Activated T-cell treated with anti-CD3 and anti-CD28 coated beads, Interleukin-2, amount 50 U/mL, for 72 hours (primary cell): Measurements from ENCODE around the gene LIAS. TPM values are rescaled to one million over a fixed set of nuclear protein-coding genes. Genes with fewer than 3 reads are reported as not detected.
"Not testable (repeated sequence)": the region's sequence is repeated elsewhere in the genome, so short reads cannot be mapped to it uniquely, and the experiment has no call there.

ENCODE experiments used
- ATAC-seq, 2 donors: fragments of 150-1000 bp; cut with Tn5 transposase; replicated peaks in 1 of 2; 2 replicates each; pipeline ENCODE4 v1.10.0; 2021; ENCODE audit warnings: moderate library complexity in 2 of 2, mild to moderate bottlenecking in 1 of 2
- DNase-seq, 2 donors: peaks; one replicate each; pipeline ENCODE4 v3.0.0; 2021 to 2022; ENCODE audit warnings: mixed read lengths in 1 of 2
- H3K27ac Mint-ChIP-seq: one replicate; pipeline ENCODE4 v1.8.0; 2022; ENCODE audit warnings: mild to moderate bottlenecking, moderate library complexity, mixed read lengths
- H3K27me3 Mint-ChIP-seq: one replicate; pipeline ENCODE4 v1.8.0; 2022; ENCODE audit warnings: low read depth, mixed read lengths
- H3K36me3 Mint-ChIP-seq, 2 donors: one replicate each; pipeline ENCODE4 v1.8.0; 2022; ENCODE audit warnings: mixed read lengths in 2 of 2, mild to moderate bottlenecking in 1 of 2; ENCODE audit not compliant: insufficient read depth in 2 of 2
- H3K4me1 Mint-ChIP-seq: one replicate; pipeline ENCODE4 v1.8.0; 2022; ENCODE audit warnings: low read depth, mixed read lengths
- H3K4me3 Mint-ChIP-seq, 2 donors: one replicate each; pipeline ENCODE4 v1.8.0; 2022; ENCODE audit warnings: mild to moderate bottlenecking in 2 of 2, mixed read lengths in 2 of 2, moderate library complexity in 2 of 2
- H3K9me3 Mint-ChIP-seq, 2 donors: one replicate each; pipeline ENCODE4 v1.8.0; 2022; ENCODE audit warnings: mixed read lengths in 2 of 2
- total RNA-seq, 2 donors: library from RNA; stranded (reverse); gene quantifications; one replicate each; pipeline ENCODE4 v1.2.3, GENCODE V29; 2022

The LIAS gene
- 10 to 100 TPM; 28.3 to 39.5 TPM for total RNA-seq

DNA sequence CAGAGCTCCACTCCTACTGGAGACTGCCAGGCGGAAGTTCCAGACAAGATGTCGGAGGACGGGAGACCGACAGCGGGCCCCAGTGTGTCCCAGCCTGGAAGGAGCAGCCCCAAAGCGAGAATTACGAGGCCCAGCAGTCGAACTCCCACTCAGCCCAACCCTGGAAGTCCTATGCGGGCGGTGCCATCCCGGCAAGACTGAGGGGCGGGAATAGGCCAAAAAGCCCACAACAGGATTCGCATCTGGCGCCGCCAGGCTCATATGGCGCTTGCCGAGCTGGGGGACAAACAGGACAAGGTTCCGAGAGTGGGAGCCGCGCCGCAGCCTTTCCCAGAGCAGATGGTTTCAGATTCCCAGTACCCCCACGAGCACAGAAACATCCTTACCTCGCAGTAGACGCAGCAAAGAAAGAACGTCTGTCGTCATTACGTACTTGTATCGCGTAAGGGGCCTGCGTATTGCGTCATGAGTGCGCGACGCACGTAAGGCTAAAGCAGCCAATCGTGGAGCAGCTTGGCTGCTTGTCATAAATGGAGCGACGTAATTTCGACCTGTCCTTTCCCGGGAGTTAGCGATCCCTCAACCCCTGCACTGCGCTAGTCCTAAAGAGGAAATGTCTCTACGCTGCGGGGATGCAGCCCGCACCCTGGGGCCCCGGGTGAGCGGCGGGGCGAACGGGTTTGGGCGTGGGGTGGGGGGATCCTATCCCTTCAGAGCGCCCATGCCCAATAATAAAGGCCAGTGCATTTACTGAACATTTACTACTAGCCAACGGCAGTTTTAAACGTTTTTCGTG is at the start of gene LIAS, which contains the start of gene RPL9:
Gene LIAS (plus strand): TSS at position 552 of the 796 bp plus-strand sequence. CDS start 62 bp downstream, at position 614.
Gene RPL9 (minus strand): TSS at position 418 of the 796 bp plus-strand sequence. CDS start 483 bp downstream, outside the sequence.
- ATAC-seq (peak; percentile 92 to 93), DNase-seq (peak; percentile 93)
- Mint-ChIP-seq H3K4me3 (peak within 1 kb of the TSS; percentile 97 to 99), H3K27me3 (no peaks in the 10 kb centered on the region), H3K9me3 (no peaks in the 10 kb centered on the region), H3K4me1 (peaks cover 70% of the 10 kb centered on the region), H3K27ac (peak within 1 kb of the TSS; percentile 100), H3K36me3 (peaks cover 23 to 46% of the 10 kb centered on the region in 2 donors)

DNA sequence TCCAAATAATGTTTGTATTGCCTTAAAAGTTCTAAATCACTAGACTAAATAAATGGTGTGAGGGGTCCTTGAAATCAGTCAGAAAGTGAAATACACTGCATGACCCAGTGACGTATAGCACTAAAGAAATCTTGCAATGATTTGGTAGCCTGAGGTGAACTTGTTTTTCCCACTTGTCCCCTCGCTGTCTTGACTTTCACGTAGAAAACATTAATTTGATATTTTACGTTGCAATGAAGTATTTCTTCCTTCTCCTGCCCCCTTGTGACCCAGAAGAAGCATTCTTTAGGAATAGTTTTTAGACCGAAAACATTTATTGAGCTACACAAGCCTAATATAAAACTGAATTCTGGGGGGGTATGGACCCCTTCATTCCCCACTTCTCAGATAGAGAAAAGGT is 48.4 kb upstream of the LIAS start:
- no peaks in the 10 kb centered on the region for H3K9me3 Mint-ChIP-seq
- no peak overlapping the region for H3K27ac Mint-ChIP-seq
- ATAC-seq (no peak), DNase-seq (no peak)
- no peaks in the 10 kb centered on the region for H3K36me3 Mint-ChIP-seq
- no peak overlapping the region for H3K4me3 Mint-ChIP-seq
- H3K4me1 Mint-ChIP-seq, result no peaks in the 10 kb centered on the region
- H3K27me3 Mint-ChIP-seq, result no peaks in the 10 kb centered on the region

DNA sequence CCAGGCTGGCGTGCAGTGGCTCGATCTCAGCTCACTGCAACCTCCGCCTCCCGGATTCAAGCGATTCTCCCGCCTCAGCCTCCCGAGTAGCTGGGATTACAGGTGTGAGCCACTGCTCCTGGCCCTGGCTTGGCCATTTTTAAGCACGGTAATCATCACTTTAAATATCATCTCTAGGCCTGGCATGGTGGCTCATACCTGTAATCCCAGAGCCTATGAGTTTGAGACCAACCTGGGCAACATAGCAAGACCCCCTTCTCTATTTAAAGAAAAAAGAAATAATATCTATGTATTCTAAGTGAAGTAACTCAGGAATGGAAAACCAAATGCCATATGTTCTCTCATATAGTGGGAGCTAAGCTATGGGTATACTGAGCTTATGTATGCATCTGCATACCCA is 47.3 kb upstream of the LIAS start:
- not testable (repeated sequence) for H3K36me3 Mint-ChIP-seq, H3K9me3 Mint-ChIP-seq, DNase-seq, H3K27me3 Mint-ChIP-seq, H3K4me1 Mint-ChIP-seq, H3K27ac Mint-ChIP-seq, H3K4me3 Mint-ChIP-seq, ATAC-seq

DNA sequence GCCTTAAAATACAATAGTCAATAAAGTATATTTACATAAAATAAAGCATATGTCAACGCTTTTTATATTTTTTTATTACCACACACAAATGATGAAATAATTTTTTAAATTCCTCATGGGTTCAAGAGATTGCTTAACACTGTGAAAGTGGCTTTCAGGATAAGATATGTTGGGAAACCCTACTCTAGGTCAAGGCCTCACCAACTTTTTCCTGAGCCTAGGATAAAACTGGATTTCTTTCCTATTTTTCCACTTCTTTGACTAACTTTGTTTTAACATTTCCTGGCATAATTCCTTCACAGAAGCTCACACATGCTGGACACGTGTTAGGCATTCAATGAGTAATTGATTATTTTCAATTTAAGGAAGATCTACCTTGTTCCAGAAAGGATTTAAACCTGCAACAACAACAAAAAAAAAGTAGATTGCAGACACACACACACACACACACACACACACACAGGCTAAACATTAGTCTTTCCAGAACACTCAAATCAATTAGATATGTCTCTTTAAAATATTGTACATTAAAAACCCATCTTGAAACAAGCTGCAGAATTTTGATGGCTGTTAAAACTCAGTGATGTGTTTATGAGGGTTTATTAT is 43.1 kb upstream of the LIAS start:
- no peak for ATAC-seq
- H3K27me3 Mint-ChIP-seq, result no peaks in the 10 kb centered on the region
- no peak overlapping the region for H3K4me3 Mint-ChIP-seq
- H3K36me3 Mint-ChIP-seq, result no peaks in the 10 kb centered on the region
- no peak overlapping the region for H3K27ac Mint-ChIP-seq
- no peak for DNase-seq
- no peaks in the 10 kb centered on the region for H3K4me1 Mint-ChIP-seq
- H3K9me3 Mint-ChIP-seq, result no peaks in the 10 kb centered on the region

DNA sequence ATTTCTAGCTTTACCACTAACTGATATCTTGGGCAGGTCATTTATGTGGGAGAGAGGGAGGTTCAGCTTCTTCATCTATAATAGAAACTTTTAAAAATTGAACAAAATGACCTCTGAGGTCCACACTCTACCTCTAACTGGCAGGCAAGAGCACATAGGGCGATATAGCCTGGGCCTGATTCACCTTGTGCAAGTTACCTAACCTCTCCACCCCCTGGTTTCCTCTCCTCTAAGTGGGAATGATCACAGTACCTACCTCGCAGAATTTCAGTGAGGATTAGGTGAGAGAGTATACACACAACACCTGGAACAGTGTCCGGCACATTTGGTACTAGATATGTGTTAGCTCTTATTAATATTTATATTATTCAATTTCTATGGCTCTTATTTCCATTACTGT is 36.6 kb upstream of the LIAS start:
- ATAC-seq, result no peak
- Mint-ChIP-seq H3K4me3 (no peak overlapping the region), H3K9me3 (no peaks in the 10 kb centered on the region), H3K27ac (no peak overlapping the region), H3K27me3 (no peaks in the 10 kb centered on the region), H3K4me1 (no peaks in the 10 kb centered on the region), H3K36me3 (no peaks in the 10 kb centered on the region)
- no peak for DNase-seq

DNA sequence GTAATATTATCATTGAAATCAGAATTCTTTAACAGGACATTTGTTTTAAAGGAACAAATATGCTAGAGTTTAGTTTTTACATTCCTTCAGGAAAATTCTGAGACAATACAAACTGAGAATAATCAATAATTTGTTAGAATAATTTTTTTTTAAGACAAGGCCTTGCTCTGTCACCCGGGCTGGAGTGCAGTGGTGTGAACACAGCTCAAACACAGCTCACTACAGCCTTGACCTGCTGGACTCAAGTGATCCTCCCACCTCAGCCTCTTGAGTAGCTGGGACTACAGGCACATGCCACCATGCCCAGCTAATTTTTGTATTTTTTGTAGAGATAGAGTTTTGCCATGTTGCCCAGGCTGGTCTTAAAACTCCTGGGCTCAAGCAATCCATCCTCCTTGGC is 33.6 kb upstream of the LIAS start:
- H3K4me1 Mint-ChIP-seq, H3K4me3 Mint-ChIP-seq, H3K36me3 Mint-ChIP-seq, DNase-seq, H3K9me3 Mint-ChIP-seq, H3K27ac Mint-ChIP-seq, H3K27me3 Mint-ChIP-seq, ATAC-seq: not testable (repeated sequence)

DNA sequence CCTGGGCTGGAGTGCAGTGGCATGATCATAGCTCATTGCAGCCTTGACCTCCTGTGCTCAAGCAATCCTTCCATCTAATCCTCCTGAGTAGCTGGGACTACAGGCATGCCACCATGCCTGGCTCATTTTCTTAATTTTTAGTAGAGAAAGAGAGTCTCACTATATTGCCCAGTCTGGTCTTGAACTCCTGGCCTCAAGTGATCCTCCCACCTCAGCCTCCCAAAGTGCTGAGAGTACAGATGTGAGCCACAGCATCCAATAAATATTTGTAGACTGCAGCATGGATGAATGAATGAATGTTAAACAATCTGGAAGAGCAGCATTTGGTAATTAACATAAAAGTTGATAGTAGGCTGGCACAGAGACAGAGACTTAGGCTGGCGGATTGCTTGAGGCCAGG is 32.1 kb upstream of the LIAS start:
- no peak for DNase-seq
- Mint-ChIP-seq H3K4me3 (no peak overlapping the region), H3K36me3 (no peaks in the 10 kb centered on the region), H3K27me3 (no peaks in the 10 kb centered on the region), H3K27ac (no peak overlapping the region), H3K9me3 (no peaks in the 10 kb centered on the region), H3K4me1 (no peaks in the 10 kb centered on the region)
- ATAC-seq, result no peak

DNA sequence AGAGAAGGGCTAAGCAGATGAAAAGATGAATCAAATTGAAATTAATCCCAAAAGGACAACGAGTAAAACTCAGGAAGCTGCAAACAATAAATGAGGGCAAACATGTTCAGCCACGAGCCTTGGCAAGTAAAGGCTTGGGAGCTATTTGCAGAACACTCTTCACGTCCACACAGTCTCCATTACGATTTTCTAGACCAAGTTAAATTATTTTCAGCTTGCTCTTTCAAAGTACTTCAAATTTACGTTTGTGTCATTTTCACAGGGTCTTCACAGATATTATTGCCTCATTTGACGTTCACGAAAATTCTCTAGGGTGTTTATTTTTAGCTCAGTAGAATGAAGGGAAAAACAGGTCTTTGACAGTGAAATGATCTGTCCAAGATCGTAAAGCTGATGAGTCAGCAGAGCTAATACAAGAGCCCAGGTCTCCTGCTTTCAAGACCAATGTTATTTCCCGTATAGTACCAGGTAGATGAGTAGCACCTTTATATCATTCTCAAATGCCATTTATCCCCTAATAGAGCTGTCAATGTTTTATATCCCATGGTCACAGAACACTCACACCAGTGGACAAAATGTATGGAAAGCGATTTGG is 31.2 kb upstream of the LIAS start:
- H3K4me1 Mint-ChIP-seq, result no peaks in the 10 kb centered on the region
- ATAC-seq, result no peak
- no peak overlapping the region for H3K4me3 Mint-ChIP-seq
- no peaks in the 10 kb centered on the region for H3K36me3 Mint-ChIP-seq
- H3K9me3 Mint-ChIP-seq, result no peaks in the 10 kb centered on the region
- H3K27me3 Mint-ChIP-seq, result no peaks in the 10 kb centered on the region
- no peak overlapping the region for H3K27ac Mint-ChIP-seq
- DNase-seq, result no peak

DNA sequence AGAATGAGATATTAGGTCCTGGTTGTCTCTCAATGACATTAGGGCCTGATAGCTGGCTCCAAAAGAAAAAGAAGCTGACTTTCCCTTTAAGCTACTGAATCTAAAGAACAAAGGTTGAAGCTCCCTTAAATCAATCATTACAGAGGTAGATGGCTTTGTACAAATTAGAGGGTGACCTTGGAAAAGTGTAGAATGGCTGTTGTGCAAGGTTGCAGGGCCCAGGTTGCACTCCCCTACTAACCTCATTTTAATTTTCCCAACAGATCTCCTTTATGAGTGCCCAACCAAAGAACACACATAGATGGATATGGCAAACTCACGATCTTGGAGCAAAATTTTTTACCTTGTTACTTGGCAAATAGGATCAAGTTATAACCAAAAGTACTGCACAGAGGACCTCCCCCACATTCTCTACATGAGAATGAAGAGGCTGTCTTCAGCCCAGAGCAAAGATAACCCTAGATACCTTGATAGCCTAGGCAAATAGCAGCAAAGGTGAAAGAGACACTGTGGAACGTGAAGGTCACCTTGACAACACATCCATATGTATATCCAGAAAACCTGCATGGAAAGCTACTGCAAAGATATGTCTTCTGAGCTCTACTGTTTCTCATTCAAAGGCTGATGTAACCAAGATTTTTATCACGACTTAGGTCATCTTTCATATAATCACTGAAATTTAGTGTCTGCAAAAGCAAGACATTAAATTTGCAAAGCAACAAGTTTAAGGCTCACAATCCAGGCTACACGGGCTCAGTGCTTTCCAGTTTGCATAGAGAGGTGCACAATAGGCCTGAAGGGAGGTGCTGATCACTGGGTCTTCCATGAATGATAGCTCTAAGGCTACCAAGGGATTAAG is 29.2 kb upstream of the LIAS start:
- Mint-ChIP-seq H3K27ac (no peak overlapping the region), H3K27me3 (no peaks in the 10 kb centered on the region), H3K9me3 (no peaks in the 10 kb centered on the region), H3K36me3 (no peaks in the 10 kb centered on the region), H3K4me1 (no peaks in the 10 kb centered on the region), H3K4me3 (no peak overlapping the region)
- ATAC-seq, result no peak
- DNase-seq, result no peak

DNA sequence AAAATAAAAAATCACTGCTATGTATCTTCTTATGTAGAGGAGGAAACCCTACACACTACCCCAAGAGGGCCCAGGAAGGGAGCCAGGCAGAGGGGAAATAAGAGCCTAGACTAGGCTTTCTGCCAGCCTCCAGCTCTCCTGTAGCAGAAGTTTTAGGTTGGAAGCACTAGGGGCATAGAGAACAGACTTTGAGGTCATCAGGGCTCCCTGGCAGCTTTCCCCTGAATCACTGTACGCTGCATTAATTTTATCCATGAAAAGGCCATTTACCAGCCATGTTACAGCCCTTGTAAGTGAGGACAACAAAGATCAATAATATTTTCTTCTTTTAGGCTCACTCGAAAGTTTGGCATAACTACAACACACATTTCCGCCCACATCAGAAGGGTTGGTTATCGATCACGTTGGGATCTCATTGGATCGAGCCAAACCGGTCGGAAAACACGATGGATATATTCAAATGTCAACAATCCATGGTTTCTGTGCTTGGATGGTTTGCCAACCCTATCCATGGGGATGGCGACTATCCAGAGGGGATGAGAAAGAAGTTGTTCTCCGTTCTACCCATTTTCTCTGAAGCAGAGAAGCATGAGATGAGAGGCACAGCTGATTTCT is 24.9 kb upstream of the LIAS start:
- Mint-ChIP-seq H3K27me3 (no peaks in the 10 kb centered on the region), H3K9me3 (no peaks in the 10 kb centered on the region), H3K36me3 (no peaks in the 10 kb centered on the region), H3K4me1 (no peaks in the 10 kb centered on the region), H3K4me3 (no peak overlapping the region), H3K27ac (no peak overlapping the region)
- DNase-seq, result no peak
- ATAC-seq, result no peak

DNA sequence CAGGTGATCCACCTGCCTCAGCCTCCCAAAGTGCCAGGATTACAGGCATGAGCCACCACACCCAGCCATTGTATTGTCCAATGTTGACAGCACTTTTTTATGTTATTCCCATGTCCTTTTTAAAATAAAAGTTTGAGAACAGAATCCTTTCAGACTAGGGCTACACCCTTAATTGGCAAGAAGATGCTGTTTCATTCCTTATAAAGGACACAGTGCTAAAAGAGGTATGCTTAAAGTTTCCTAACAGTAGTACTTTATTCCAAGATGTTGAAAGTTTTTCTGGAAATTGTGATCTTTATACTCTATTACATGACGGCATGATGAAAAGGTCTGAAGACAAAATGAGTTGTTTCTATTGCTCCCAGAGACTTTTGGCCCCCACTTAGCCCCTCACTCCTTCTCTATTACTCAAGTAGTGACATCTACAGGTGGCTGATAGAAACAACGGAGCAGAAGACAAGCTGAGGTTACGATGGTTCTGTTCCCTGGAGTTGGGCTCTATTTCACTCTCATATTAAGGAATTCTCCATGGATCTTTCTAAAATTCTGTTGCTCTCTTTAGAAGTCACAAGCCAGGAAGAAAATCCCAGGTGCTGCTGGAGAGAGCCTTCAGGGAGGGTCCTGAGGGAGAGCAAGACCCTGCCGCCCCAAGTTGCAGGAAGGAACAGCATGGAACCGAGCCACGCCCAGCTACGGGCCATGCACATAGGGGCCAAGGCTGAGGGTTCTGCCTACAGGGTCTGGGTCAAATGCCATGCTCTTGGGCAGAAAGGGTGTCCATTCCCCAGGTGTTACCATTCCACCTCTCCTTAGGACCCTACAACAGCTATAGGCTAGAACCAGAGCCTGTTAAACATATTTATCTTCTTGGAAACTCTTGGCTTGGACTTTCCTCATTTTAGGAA is 22.9 kb upstream of the LIAS start:
- no peak for ATAC-seq
- no peak overlapping the region for H3K4me3 Mint-ChIP-seq
- no peaks in the 10 kb centered on the region for H3K9me3 Mint-ChIP-seq
- H3K27me3 Mint-ChIP-seq, result no peaks in the 10 kb centered on the region
- no peaks in the 10 kb centered on the region for H3K4me1 Mint-ChIP-seq
- no peaks in the 10 kb centered on the region for H3K36me3 Mint-ChIP-seq
- no peak overlapping the region for H3K27ac Mint-ChIP-seq
- no peak for DNase-seq

DNA sequence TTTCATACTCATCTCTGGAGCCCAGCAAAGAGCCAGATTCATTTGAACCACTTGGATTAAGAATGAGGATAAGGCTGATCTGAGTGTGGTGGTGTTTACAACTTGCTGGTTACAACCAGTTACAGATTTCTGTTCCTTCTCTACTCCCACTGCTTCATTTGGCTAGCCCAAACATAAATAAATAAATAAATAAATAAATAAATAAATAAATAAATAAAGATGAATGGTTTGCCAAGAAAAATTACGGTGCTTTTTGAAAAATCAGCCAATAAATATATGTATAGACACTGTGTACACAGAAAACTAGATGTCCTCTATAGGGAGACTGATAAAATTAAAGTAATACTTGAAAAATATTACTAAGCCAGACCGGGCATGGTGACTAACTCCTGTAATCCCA is 17.3 kb upstream of the LIAS start:
- no peaks in the 10 kb centered on the region for H3K9me3 Mint-ChIP-seq
- H3K4me3 Mint-ChIP-seq, result no peak overlapping the region
- H3K4me1 Mint-ChIP-seq, result peaks cover 11% of the 10 kb centered on the region
- H3K36me3 Mint-ChIP-seq, result no peaks in the 10 kb centered on the region
- DNase-seq (no peak), ATAC-seq (peak; percentile 26 to 45)
- no peaks in the 10 kb centered on the region for H3K27me3 Mint-ChIP-seq
- H3K27ac Mint-ChIP-seq, result no peak overlapping the region
